PC-9 (cell line): ENCODE measurements around the gene ASCL2. TPM values are rescaled to one million over a fixed set of nuclear protein-coding genes. Genes with fewer than 3 reads are reported as not detected.

Experiments
- BruUV-seq: library from RNA; stranded (reverse); fragments of 400-500 nt; replicated peaks from 2 replicates; lab custom pipeline; 2021; lab: Mats Ljungman, UMichigan
- CTCF ChIA-PET: fragments of 300-600 bp; sonication (Branson Sonifier 250); formaldehyde crosslinking; loops from one replicate; lab custom pipeline; 2022; ENCODE audit warnings: antibody characterized with exemption; lab: Charles Lee
- POLR2A ChIA-PET: fragments of 300-600 bp; sonication (Branson Sonifier 250); formaldehyde crosslinking; loops from one replicate; lab custom pipeline; 2022; ENCODE audit warnings: antibody characterized with exemption; ENCODE audit not compliant: unreplicated experiment; lab: Charles Lee
- DNase-seq, 2 experiments: peaks; one replicate each; pipeline versions ENCODE4 v3.0.0 to v3.0.0-alpha.2; 2015 to 2022; ENCODE audit warnings: mixed read lengths in 1 of 2
- H2AFZ ChIP-seq: fragments of 200-600 bp; sonication (generic); 2 replicates; pipeline ENCODE4 v1.8.1; 2017; ENCODE audit warnings: antibody characterized with exemption
- H3F3A ChIP-seq: fragments of 200-600 bp; sonication (generic); 2 replicates; pipeline ENCODE4 v1.8.1; 2017; ENCODE audit warnings: antibody characterized with exemption, mild to moderate bottlenecking, low read depth; ENCODE audit not compliant: insufficient read depth
- H3K27ac ChIP-seq: fragments of 200-600 bp; sonication (generic); 2 replicates; pipeline ENCODE4 v1.6.1; 2016; ENCODE audit warnings: mixed run types
- H3K27me3 ChIP-seq: fragments of 200-600 bp; sonication (generic); 2 replicates; pipeline ENCODE4 v1.6.1; 2016; ENCODE audit warnings: low read depth, mixed run types; ENCODE audit not compliant: insufficient read depth
- H3K36me3 ChIP-seq: fragments of 200-600 bp; sonication (generic); 2 replicates; pipeline ENCODE4 v1.6.1; 2016; ENCODE audit warnings: low read depth, mixed run types
- H3K4me1 ChIP-seq: fragments of 200-600 bp; sonication (generic); replicated peaks from 2 replicates; pipeline ENCODE4 v1.6.1; 2016; ENCODE audit warnings: mixed run types; ENCODE audit not compliant: insufficient read depth
- H3K4me2 ChIP-seq: fragments of 200-600 bp; sonication (generic); 2 replicates; pipeline ENCODE4 v1.6.1; 2017; ENCODE audit warnings: mixed run types
- H3K4me3 ChIP-seq: fragments of 200-600 bp; sonication (generic); 2 replicates; pipeline ENCODE4 v1.6.1; 2016; ENCODE audit warnings: mixed run types
- H3K79me2 ChIP-seq: fragments of 200-600 bp; sonication (generic); 2 replicates; pipeline ENCODE4 v1.6.1; 2017; ENCODE audit warnings: low read depth, mixed run types
- H3K9me2 ChIP-seq: fragments of 200-600 bp; sonication (generic); 2 replicates; pipeline ENCODE4 v1.8.1; 2017; ENCODE audit warnings: mild to moderate bottlenecking; ENCODE audit not compliant: insufficient read depth
- H3K9me3 ChIP-seq: fragments of 200-600 bp; sonication (generic); 2 replicates; pipeline ENCODE4 v1.8.1; 2016; ENCODE audit warnings: low read depth; ENCODE audit not compliant: insufficient read depth
- H4K20me1 ChIP-seq: fragments of 200-600 bp; sonication (generic); 2 replicates; pipeline ENCODE4 v1.8.1; 2017; ENCODE audit not compliant: insufficient read depth
- EZH2 ChIP-seq: fragments of 200-600 bp; sonication (generic); IDR thresholded peaks from 2 replicates; pipeline ENCODE4 v1.8.0; 2017; ENCODE audit warnings: antibody characterized with exemption, low read depth
- intact Hi-C: fragments of 100-400 bp; cut with micrococcal nuclease; formaldehyde crosslinking; loops from one replicate; pipeline ENCODE4 v1.10.0; 2022; ENCODE audit not compliant: unreplicated experiment
- total RNA-seq: library from RNA; stranded (reverse); gene quantifications from 2 replicates; pipeline ENCODE4 v1.2.3, GENCODE V29; 2021
- TF ChIP-seq, protein P1 (sequence below): fragments of 200-600 bp; sonication (generic); conservative IDR thresholded peaks from 2 replicates; pipeline ENCODE4 v1.6.1; 2017; ENCODE audit warnings: mixed run types, antibody characterized with exemption, mild to moderate bottlenecking, moderate library complexity

ASCL2 gene
- total RNA-seq, 1 experiment from 2014 or later: not detected

DNA sequence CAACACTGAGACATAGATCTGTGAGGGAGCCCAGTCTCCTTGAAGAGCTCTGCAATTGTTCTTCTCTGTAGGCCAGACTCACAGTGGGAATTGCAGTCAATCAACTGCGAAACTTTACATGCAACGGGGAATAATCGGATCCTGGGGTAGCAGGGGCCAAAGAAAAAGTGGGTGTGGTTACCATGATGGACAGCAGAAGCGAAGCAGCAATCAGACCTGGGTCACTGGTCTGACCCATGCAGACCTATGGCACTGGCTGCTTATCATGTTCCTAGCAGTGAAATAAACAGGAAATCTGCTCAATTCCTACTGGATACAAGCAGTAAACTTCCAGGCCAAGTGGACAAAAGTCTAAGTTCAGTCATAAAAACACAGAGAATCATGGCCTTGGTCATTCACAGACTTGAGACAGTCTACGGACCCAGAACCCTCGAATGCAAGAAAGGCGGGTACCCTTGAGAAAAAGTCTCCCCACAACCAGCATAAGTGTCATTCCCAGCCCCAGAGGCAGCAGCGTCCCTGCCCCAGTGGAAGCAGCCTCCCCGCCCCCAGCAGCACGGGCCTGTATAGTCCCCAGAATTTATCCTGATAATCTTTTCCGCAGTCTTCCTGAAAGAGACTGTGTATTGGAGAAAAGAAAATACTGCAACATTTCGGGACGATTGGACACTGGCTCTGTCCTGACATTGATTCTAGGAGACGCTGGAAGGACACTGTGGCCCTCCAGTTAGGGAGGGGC lies 34.6 kb downstream of the ASCL2 start:
- no peaks in the 10 kb centered on the region for H3F3A ChIP-seq
- H3K4me2 ChIP-seq: no peak overlapping the region
- H3K27ac ChIP-seq: no peak overlapping the region
- ChIA-PET CTCF (no interaction called here), POLR2A (interaction anchor here (0.7 kb wide), 1 partner anchor 1674 kb away, joined by 3 read pairs; no protein-coding TSS in a partner anchor)
- no TSS peak for BruUV-seq
- no peaks in the 10 kb centered on the region for H3K4me1 ChIP-seq
- H3K27me3 ChIP-seq: no peaks in the 10 kb centered on the region
- no peaks in the 10 kb centered on the region for H3K36me3 ChIP-seq
- no peak for TF ChIP-seq EZH2
- TF ChIP-seq, protein P1, sequence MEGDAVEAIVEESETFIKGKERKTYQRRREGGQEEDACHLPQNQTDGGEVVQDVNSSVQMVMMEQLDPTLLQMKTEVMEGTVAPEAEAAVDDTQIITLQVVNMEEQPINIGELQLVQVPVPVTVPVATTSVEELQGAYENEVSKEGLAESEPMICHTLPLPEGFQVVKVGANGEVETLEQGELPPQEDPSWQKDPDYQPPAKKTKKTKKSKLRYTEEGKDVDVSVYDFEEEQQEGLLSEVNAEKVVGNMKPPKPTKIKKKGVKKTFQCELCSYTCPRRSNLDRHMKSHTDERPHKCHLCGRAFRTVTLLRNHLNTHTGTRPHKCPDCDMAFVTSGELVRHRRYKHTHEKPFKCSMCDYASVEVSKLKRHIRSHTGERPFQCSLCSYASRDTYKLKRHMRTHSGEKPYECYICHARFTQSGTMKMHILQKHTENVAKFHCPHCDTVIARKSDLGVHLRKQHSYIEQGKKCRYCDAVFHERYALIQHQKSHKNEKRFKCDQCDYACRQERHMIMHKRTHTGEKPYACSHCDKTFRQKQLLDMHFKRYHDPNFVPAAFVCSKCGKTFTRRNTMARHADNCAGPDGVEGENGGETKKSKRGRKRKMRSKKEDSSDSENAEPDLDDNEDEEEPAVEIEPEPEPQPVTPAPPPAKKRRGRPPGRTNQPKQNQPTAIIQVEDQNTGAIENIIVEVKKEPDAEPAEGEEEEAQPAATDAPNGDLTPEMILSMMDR: no peak
- H3K79me2 ChIP-seq: no peaks in the 10 kb centered on the region
- no peak for DNase-seq
- no peaks in the 10 kb centered on the region for H3K9me3 ChIP-seq
- no peak overlapping the region for H3K4me3 ChIP-seq
- no peaks in the 10 kb centered on the region for H3K9me2 ChIP-seq
- intact Hi-C loops: no loop called here
- H2AFZ ChIP-seq: no peak overlapping the region
- no peaks in the 10 kb centered on the region for H4K20me1 ChIP-seq

DNA sequence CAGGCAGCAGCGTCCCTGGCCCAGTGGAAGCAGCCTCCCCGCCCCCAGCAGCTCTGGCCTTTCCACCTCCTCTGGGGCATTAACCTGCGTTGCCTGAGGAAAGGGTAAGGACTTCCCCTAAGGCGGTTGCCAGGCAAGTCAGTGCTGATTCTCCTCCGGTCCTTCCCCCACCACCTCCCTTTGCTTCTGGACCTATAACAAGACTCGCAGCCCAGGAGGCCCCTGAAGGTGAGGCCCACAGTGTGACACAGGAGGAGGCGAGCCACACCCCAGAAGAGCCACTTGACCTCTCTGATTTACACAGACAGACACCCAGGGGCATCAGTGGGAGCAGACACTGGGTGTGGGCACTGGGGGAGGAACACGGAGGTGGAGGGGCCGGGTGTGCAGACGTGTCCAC lies 35.4 kb downstream of the ASCL2 start:
- ChIA-PET CTCF (no interaction called here), POLR2A (no interaction called here)
- no peak overlapping the region for H3K4me3 ChIP-seq
- no peak for DNase-seq
- TF ChIP-seq EZH2: no peak
- TF ChIP-seq, protein P1: no peak
- no peaks in the 10 kb centered on the region for H3K27me3 ChIP-seq
- no peaks in the 10 kb centered on the region for H4K20me1 ChIP-seq
- no peaks in the 10 kb centered on the region for H3K9me3 ChIP-seq
- H3K79me2 ChIP-seq: no peaks in the 10 kb centered on the region
- H3K4me1 ChIP-seq: no peaks in the 10 kb centered on the region
- no peak overlapping the region for H2AFZ ChIP-seq
- H3F3A ChIP-seq: no peaks in the 10 kb centered on the region
- no peaks in the 10 kb centered on the region for H3K9me2 ChIP-seq
- H3K4me2 ChIP-seq: no peak overlapping the region
- no TSS peak for BruUV-seq
- intact Hi-C loops: no loop called here
- no peaks in the 10 kb centered on the region for H3K36me3 ChIP-seq
- no peak overlapping the region for H3K27ac ChIP-seq

DNA sequence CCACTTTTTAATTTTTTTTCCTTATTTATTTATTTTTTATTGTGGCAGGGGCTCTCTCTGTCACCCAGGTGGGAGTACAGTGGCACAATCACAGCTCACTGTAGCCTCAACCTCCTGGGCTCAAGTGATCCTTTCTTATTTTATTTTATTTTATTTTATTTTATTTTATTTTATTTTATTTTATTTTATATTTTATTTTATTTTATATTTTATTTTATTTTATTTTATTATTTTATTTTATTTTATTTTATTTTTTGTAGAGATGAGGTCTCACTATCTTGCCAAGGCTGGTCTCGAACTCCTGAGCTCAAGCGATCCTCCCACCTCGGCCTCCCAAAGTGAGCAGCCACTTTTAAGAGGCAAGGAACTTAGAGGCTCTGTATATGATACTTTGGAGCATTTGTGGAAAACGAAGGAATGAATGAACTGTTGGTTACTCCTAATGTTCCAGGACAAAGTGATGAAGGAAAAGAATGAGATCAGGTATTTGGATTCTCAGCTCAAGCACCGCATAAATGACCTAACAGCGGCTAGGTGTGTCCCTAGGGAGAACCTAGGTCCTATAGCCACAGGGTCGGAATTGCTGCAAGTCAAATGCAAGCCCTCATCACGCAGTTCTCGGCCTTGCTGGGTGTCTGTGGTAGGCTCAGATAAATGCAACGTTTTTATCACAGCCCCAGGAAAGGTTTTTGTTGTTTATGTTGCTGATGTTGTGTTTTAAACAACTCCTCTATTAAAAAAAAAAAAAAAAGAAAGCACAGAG lies 36.5 kb downstream of the ASCL2 start:
- no peaks in the 10 kb centered on the region for H3K4me1 ChIP-seq
- TF ChIP-seq EZH2: no peak
- TF ChIP-seq, protein P1: no peak
- no peak overlapping the region for H3K4me3 ChIP-seq
- no peak overlapping the region for H3K4me2 ChIP-seq
- H3K79me2 ChIP-seq: no peaks in the 10 kb centered on the region
- H2AFZ ChIP-seq: no peak overlapping the region
- no peaks in the 10 kb centered on the region for H3K9me2 ChIP-seq
- no peak for DNase-seq
- H3K27ac ChIP-seq: no peak overlapping the region
- no peaks in the 10 kb centered on the region for H3F3A ChIP-seq
- CTCF ChIA-PET: no interaction called here
- no peaks in the 10 kb centered on the region for H3K36me3 ChIP-seq
- POLR2A ChIA-PET: no interaction called here
- no TSS peak for BruUV-seq
- H4K20me1 ChIP-seq: no peaks in the 10 kb centered on the region
- H3K27me3 ChIP-seq: no peaks in the 10 kb centered on the region
- no peaks in the 10 kb centered on the region for H3K9me3 ChIP-seq
- intact Hi-C loops: no loop called here
